NT2/D1 (cell line): ENCODE data around the gene PRX.

ENCODE experiments used
- DNase-seq: peaks from one replicate; pipeline ENCODE4 v3.0.0-alpha.2; 2011; ENCODE audit warnings: low read depth, low spot score
- H3K27me3 ChIP-seq: 2 replicates; pipeline ENCODE4 v1.6.0; 2011; ENCODE audit warnings: mild to moderate bottlenecking; ENCODE audit not compliant: insufficient read length, insufficient read depth
- H3K36me3 ChIP-seq: 2 replicates; pipeline ENCODE4 v1.6.1; 2011; ENCODE audit warnings: mild to moderate bottlenecking, low read length, mixed read lengths; ENCODE audit not compliant: insufficient read depth, insufficient read length
- H3K4me1 ChIP-seq: 2 replicates; pipeline ENCODE4 v1.5.1; 2011; ENCODE audit not compliant: insufficient read depth, insufficient read length
- H3K4me3 ChIP-seq: 2 replicates; pipeline ENCODE4 v1.5.1; 2011; ENCODE audit warnings: low read depth; ENCODE audit not compliant: insufficient read length
- H3K9ac ChIP-seq: 2 replicates; pipeline ENCODE4 v1.6.0; 2011; ENCODE audit warnings: low read depth; ENCODE audit not compliant: insufficient read length
- H3K9me3 ChIP-seq: 2 replicates; pipeline ENCODE4 v1.5.1; 2011; ENCODE audit warnings: mild to moderate bottlenecking, low read length; ENCODE audit not compliant: insufficient read depth
- SUZ12 ChIP-seq: IDR thresholded peaks from 2 replicates; pipeline ENCODE4 v1.6.1; 2011; ENCODE audit not compliant: insufficient read length, insufficient read depth; ENCODE audit errors: extremely low read depth
- YY1 ChIP-seq: IDR thresholded peaks from 2 replicates; pipeline ENCODE4 v1.6.1; 2011; ENCODE audit not compliant: insufficient read length, insufficient read depth
- ZNF274 ChIP-seq: IDR thresholded peaks from 2 replicates; pipeline ENCODE4 v1.6.1; 2011; ENCODE audit warnings: mild to moderate bottlenecking, low read depth, low read length

The PRX gene

GRCh38 chr19:40425450-40426287, 12.5 kb upstream of the PRX start, which contains the start of gene SERTAD1:
Gene SERTAD1 (minus strand): TSS chr19:40425992. CDS start chr19:40423546, 2,446 bp downstream.
- Histone ChIP-seq H3K9me3 (no peaks in the 10 kb centered on the region), H3K4me1 (no peaks in the 10 kb centered on the region), H3K36me3 (peaks cover 15% of the 10 kb centered on the region), H3K27me3 (no peaks in the 10 kb centered on the region), H3K9ac (peak within 1 kb of the TSS; percentile 92), H3K4me3 (peak within 1 kb of the TSS; percentile 84)
- DNase-seq = peak; percentile 96
- TF ChIP-seq ZNF274 = no peak
- TF ChIP-seq YY1 = no peak
- no peak for TF ChIP-seq SUZ12

GRCh38 chr19:40424637-40425449, 11.7 kb upstream of the PRX start:
- Histone ChIP-seq H3K4me1 (no peaks in the 10 kb centered on the region), H3K9me3 (no peaks in the 10 kb centered on the region), H3K27me3 (no peaks in the 10 kb centered on the region), H3K9ac (peak overlapping the region; percentile 92), H3K4me3 (peak overlapping the region; percentile 84), H3K36me3 (peaks cover 15% of the 10 kb centered on the region)
- TF ChIP-seq ZNF274 (no peak), YY1 (no peak), SUZ12 (no peak)
- no peak for DNase-seq

DNA sequence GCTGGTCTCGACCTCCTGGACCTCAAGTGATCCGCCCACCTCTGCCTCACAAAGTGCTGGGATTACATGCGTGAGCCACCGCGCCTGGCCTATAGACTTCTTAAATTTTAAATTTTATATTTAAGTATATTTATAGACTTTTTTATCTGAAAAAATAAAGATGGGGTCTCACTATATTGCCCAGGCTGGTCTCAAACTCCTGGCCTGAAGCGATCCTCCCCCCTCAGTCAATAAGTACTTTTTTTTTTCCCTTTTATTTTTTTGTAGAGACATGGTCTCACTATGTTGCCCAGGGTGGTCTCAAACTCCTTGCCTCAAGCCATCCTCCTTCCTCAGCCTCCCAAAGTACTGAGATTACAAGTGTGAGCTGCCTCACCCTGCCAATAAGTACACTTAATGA, 10.8 kb upstream of the PRX start:
- Histone ChIP-seq H3K36me3 (peaks cover 15% of the 10 kb centered on the region), H3K4me1 (no peaks in the 10 kb centered on the region), H3K9me3 (no peaks in the 10 kb centered on the region), H3K9ac (no peak overlapping the region), H3K27me3 (no peaks in the 10 kb centered on the region), H3K4me3 (no peak overlapping the region)
- no peak for TF ChIP-seq ZNF274
- TF ChIP-seq SUZ12 = no peak
- TF ChIP-seq YY1 = no peak
- DNase-seq = no peak

- no peaks in the 10 kb centered on the region for H3K9me3 ChIP-seq
- peaks cover 15% of the 10 kb centered on the region for H3K36me3 ChIP-seq
- no peak for DNase-seq
- TF ChIP-seq SUZ12 (no peak), ZNF274 (no peak), YY1 (no peak)
- H3K4me3 ChIP-seq = no peak overlapping the region
- peak overlapping the region; percentile 26 for H3K9ac ChIP-seq
- no peaks in the 10 kb centered on the region for H3K27me3 ChIP-seq
- no peaks in the 10 kb centered on the region for H3K4me1 ChIP-seq
These were observed 9.8 kb upstream of the PRX start for GRCh38 chr19:40422748-40423566.

- Histone ChIP-seq H3K36me3 (peaks cover 15% of the 10 kb centered on the region), H3K9ac (peak overlapping the region; percentile 32), H3K9me3 (no peaks in the 10 kb centered on the region), H3K4me3 (no peak overlapping the region), H3K27me3 (no peaks in the 10 kb centered on the region), H3K4me1 (no peaks in the 10 kb centered on the region)
- no peak for DNase-seq
- no peak for TF ChIP-seq SUZ12
- no peak for TF ChIP-seq YY1
- no peak for TF ChIP-seq ZNF274
These were observed 9.0 kb upstream of the PRX start for GRCh38 chr19:40421993-40422747.

DNA sequence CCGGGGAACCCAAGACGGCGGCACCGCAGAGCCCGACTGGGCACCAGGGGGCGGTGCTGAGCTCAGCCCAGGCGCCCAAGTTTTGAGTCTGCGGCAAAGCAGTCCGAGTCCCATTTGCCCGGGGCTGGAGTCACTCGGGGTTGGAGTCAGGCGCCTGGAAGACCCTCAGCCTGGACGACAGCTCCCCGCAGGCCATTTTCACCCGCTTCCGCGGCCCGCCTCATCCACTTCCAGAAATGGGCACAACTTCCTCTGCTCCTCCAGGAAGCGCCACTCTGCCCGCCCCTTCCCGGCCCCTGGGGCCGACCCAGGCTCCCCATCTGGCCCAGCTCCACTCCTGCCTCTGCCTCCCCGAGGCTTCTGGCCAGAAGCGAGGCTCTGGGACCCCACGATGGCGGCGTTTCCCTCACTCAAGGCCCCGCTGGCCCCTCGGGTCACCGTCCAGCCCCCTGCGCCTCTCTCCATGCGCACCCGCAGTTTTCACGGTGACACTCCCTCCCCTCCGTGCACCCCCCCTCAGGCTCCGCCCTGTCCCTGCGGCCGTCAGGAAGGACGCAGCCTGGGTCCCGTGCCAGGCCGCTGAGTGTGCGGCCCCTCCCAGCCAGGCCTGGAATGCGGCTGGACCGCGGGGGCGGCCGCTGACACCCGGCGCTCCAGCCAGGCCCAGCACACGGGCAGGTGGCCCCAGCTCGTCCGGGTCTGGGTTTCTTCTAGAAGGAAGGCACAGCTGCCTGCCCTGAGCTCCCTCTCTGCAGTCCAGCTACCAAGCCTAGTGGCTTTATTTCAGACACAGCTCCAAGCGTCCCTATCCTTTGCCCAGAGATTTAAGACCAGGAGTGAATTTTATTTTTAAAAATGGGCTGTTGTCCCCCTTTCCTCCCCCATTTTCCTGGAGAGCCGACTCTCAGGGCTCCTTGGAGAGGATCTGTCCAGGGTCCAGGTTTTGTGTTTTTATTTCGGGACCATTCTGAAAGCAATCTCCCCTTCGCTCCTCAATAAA, 7.9 kb upstream of the PRX start:
- peak overlapping the region; percentile 46 for H3K4me3 ChIP-seq
- peak; percentile 66 for DNase-seq
- no peaks in the 10 kb centered on the region for H3K9me3 ChIP-seq
- peak overlapping the region; percentile 81 for H3K9ac ChIP-seq
- H3K4me1 ChIP-seq = no peaks in the 10 kb centered on the region
- TF ChIP-seq SUZ12 = no peak
- TF ChIP-seq YY1 = no peak
- TF ChIP-seq ZNF274 = no peak
- peaks cover 15% of the 10 kb centered on the region for H3K36me3 ChIP-seq
- H3K27me3 ChIP-seq = no peaks in the 10 kb centered on the region
